ENCODE data around the gene PARD3B.

PARD3B gene

DNA sequence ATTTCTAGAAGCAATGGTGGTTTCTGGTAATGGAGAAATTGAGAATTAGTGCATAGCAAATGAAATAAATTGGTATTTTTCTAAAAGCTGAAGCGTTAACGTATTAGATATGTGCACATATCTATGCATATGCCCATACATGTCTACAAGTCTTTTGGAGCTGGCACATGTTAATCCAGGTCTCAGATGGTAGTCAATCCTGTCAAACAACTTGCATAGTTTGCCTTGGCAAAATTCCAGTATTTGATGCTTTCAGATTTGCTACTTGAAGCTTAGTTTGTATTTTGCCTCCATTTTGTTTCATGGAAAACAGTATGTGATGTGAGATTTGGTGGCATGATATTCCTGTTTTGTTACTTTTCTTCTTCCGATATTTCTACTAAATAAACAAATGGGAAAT lies 304.6 kb downstream of the PARD3B start:
- no peaks in the 10 kb centered on the region for H3K27me3 ChIP-seq
- TF ChIP-seq, protein P1, sequence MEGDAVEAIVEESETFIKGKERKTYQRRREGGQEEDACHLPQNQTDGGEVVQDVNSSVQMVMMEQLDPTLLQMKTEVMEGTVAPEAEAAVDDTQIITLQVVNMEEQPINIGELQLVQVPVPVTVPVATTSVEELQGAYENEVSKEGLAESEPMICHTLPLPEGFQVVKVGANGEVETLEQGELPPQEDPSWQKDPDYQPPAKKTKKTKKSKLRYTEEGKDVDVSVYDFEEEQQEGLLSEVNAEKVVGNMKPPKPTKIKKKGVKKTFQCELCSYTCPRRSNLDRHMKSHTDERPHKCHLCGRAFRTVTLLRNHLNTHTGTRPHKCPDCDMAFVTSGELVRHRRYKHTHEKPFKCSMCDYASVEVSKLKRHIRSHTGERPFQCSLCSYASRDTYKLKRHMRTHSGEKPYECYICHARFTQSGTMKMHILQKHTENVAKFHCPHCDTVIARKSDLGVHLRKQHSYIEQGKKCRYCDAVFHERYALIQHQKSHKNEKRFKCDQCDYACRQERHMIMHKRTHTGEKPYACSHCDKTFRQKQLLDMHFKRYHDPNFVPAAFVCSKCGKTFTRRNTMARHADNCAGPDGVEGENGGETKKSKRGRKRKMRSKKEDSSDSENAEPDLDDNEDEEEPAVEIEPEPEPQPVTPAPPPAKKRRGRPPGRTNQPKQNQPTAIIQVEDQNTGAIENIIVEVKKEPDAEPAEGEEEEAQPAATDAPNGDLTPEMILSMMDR (IDR thresholded peaks at IDR 0.05) = no peak
- no peaks in the 10 kb centered on the region for H3K9me3 ChIP-seq
- no peak overlapping the region for H3K27ac ChIP-seq
- no peaks in the 10 kb centered on the region for H3K4me1 ChIP-seq (ENCODE audit: control insufficient read depth in 1 of 2, insufficient read depth in 1 of 2, low read depth in 1 of 2, low read length in 1 of 2)
- no peaks in the 10 kb centered on the region for H3K36me3 ChIP-seq
- no peak overlapping the region for H3K4me3 ChIP-seq (ENCODE audit: low read depth in 1 of 2, low read length in 1 of 2)

DNA sequence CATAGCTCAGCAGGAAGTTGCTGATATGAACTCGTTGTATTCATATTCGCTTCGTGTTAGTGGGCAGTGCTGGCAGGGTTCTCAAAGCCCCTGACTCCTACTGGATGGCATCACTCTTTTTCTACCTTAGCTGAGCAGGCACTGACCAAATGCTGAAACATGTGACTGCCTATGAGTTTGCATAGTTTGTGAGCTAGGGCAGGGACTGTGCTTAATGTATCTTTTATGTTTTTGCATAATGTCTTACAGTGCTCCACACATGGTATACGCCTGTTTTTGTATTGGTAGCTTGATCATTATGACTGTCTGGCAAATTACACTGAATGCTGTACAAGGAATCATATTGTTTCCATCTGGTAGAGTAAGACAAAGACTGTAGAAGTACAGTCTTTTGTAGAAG lies 305.3 kb downstream of the PARD3B start:
- Histone ChIP-seq H3K27me3 (no peaks in the 10 kb centered on the region), H3K27ac (no peak overlapping the region), H3K9me3 (no peaks in the 10 kb centered on the region), H3K36me3 (no peaks in the 10 kb centered on the region), H3K4me3 (ENCODE audit: low read depth in 1 of 2, low read length in 1 of 2) (no peak overlapping the region), H3K4me1 (ENCODE audit: control insufficient read depth in 1 of 2, insufficient read depth in 1 of 2, low read depth in 1 of 2, low read length in 1 of 2) (no peaks in the 10 kb centered on the region)
- TF ChIP-seq, protein P1 (IDR thresholded peaks at IDR 0.05) = no peak

DNA sequence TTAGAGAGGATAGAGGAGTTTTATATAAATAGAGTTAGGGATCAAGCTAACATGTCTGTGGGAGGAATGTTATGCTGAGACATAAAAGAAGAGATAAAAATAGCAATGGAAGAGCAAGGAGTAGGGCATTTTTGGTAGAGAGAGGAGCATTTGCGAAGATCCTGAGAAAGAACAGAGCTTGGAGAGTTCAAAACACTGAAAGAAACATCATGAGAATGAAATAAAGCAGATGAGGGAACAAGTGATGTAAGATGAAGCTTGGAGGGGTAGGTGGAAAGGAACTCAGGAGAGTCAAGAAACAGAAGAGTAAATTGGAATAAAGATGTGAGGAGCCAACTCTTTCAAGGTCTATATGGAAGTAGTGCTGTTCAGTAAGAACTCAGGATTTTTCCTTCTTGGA lies 308.6 kb downstream of the PARD3B start:
- no peak overlapping the region for H3K4me3 ChIP-seq (ENCODE audit: low read depth in 1 of 2, low read length in 1 of 2)
- TF ChIP-seq, protein P1 (IDR thresholded peaks at IDR 0.05) = no peak
- no peaks in the 10 kb centered on the region for H3K4me1 ChIP-seq (ENCODE audit: control insufficient read depth in 1 of 2, insufficient read depth in 1 of 2, low read depth in 1 of 2, low read length in 1 of 2)
- H3K27me3 ChIP-seq = no peaks in the 10 kb centered on the region
- H3K9me3 ChIP-seq = no peaks in the 10 kb centered on the region
- no peaks in the 10 kb centered on the region for H3K36me3 ChIP-seq
- no peak overlapping the region for H3K27ac ChIP-seq

DNA sequence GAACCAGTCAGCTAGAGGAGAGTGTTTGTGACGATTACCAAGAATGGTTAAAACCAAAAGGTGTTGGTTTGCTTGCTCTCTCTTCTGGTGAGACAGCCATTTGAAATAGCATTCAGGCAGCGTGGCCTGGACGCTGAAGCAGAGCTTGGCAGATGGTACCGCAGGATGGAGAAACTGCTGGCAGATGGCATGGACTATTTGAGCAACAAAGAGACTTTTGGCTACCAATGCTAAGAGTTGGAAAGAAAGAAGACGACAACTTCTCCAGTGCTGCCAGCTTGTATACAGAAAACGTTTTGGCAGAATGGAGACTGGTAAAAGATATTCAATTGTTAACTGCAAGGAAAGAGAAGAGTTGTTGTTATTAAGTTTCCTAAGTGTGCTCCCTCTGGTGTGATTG lies 315.0 kb downstream of the PARD3B start:
- H3K27me3 ChIP-seq = no peaks in the 10 kb centered on the region
- no peak overlapping the region for H3K4me3 ChIP-seq (ENCODE audit: low read depth in 1 of 2, low read length in 1 of 2)
- H3K36me3 ChIP-seq = no peaks in the 10 kb centered on the region
- H3K9me3 ChIP-seq = no peaks in the 10 kb centered on the region
- TF ChIP-seq, protein P1 (IDR thresholded peaks at IDR 0.05) = no peak
- H3K4me1 ChIP-seq (ENCODE audit: control insufficient read depth in 1 of 2, insufficient read depth in 1 of 2, low read depth in 1 of 2, low read length in 1 of 2) = no peaks in the 10 kb centered on the region
- no peak overlapping the region for H3K27ac ChIP-seq

DNA sequence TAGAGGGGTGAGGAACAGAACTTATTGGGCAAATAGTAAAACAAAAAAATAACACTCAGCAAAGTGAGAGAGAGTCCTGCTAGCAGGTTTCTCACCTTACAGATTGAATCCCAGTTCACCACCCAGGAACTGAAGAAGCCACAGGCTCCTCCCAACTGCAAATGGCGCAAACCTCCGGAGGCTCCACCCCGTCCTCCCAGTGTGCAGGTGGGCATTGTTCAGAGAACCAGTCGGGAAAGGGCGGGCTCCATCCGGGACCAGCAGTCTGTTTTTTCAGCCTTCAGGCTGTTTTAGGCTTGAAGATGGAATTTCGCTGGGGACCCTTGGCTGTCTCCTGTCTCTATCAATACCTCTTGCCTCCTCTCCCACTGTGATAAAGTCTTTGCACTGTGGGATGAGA lies 317.5 kb downstream of the PARD3B start:
- Histone ChIP-seq H3K4me3 (ENCODE audit: low read depth in 1 of 2, low read length in 1 of 2) (no peak overlapping the region), H3K27me3 (no peaks in the 10 kb centered on the region), H3K36me3 (no peaks in the 10 kb centered on the region), H3K4me1 (ENCODE audit: control insufficient read depth in 1 of 2, insufficient read depth in 1 of 2, low read depth in 1 of 2, low read length in 1 of 2) (no peaks in the 10 kb centered on the region), H3K9me3 (no peaks in the 10 kb centered on the region), H3K27ac (no peak overlapping the region)
- TF ChIP-seq, protein P1 (IDR thresholded peaks at IDR 0.05) = no peak

DNA sequence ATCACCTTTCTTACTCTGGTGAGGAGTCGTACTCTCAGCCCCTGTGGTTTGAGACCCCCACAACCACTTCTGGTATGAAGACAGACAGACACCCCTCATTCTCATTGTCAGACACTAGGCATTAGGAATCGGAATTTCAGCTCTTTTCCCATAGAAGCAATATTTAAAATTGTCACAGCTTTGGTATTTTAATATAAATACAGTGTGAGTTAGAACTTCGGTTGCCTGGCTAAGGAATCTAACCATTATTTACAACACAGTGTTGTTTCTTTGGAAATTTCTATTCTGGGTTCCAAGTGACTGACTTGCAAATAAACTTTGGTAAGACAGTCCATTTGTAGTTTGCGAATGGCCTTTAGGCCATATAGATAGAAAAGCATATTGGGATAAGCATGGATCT lies 318.1 kb downstream of the PARD3B start:
- TF ChIP-seq, protein P1 (IDR thresholded peaks at IDR 0.05) = no peak
- Histone ChIP-seq H3K36me3 (no peaks in the 10 kb centered on the region), H3K27ac (no peak overlapping the region), H3K4me3 (ENCODE audit: low read depth in 1 of 2, low read length in 1 of 2) (no peak overlapping the region), H3K27me3 (no peaks in the 10 kb centered on the region), H3K9me3 (no peaks in the 10 kb centered on the region), H3K4me1 (ENCODE audit: control insufficient read depth in 1 of 2, insufficient read depth in 1 of 2, low read depth in 1 of 2, low read length in 1 of 2) (no peaks in the 10 kb centered on the region)
